ENCODE data around the gene XPA. TPM values are rescaled to one million over a fixed set of nuclear protein-coding genes. Genes with fewer than 3 reads are reported as not detected.
"Not testable (repeated sequence)": the region's sequence is repeated elsewhere in the genome, so short reads cannot be mapped to it uniquely, and the experiment has no call there.

The XPA gene
- 10 to 100 TPM; 25.6 to 42.5 (median 35.8) TPM for total RNA-seq

DNA sequence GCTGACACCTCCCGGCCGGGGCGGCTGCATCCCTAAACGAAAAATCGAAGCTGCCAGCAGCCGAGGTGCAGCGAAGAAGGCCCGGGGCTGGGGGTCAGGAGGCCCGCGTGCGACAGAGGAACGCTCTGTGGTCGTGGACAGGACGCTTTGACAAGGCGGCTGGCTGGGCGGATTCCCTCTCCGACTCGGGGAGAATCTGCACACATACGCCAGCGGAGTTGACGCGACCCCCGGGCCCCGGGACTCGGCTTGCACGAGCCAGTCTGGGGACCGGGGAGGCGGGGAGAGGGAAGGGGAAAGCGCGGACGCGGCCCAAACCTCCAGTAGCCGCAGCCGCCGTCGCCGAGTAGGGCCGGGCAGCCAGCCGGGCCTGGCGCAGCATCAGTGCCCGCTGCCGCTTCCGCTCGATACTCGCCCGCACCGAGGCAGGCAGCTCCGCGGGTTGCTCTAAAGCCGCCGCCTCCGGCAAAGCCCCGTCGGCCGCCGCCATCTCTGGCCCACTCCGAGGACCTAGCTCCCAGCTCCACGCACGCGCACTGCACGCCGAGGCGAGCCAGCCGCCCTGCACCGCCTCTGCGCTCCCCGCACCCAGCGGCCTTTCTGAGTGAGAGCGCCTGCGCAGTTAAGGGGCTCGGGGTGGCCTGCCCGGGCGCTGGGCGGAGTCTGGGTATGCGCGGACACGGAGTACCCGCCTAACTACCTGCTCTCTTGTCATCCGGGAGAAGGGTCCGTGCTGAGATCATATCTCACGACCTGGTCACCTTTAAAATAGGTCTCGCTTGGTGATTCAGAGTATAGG, at the start of gene XPA:
XPA (minus strand) TSS at position 538 of the 799 bp plus-strand sequence; CDS start at position 490, 48 bp downstream.
- H3K4me1 ChIP-seq, result peaks cover 22 to 30% of the 10 kb centered on the region in 2 donors
- intact Hi-C loops (cut with DNase I), result no loop called here
- 0 to 1% methylated on average over 16 to 20 of the region's 82 CpGs for WGBS, 2 donors
- H3K27me3 ChIP-seq, result no peaks in the 10 kb centered on the region
- H3K27ac ChIP-seq, result peak within 1 kb of the TSS; percentile 80 to 96 (median 94)
- peak within 1 kb of the TSS; percentile 56 to 81 (median 65) for H3K4me3 ChIP-seq (replicated peaks in 1 of 3)
- H3K36me3 ChIP-seq, result no peaks in the 10 kb centered on the region
- peak; percentile 98 for DNase-seq
- H3K9me3 ChIP-seq, result no peaks in the 10 kb centered on the region
- TF ChIP-seq, protein P1, sequence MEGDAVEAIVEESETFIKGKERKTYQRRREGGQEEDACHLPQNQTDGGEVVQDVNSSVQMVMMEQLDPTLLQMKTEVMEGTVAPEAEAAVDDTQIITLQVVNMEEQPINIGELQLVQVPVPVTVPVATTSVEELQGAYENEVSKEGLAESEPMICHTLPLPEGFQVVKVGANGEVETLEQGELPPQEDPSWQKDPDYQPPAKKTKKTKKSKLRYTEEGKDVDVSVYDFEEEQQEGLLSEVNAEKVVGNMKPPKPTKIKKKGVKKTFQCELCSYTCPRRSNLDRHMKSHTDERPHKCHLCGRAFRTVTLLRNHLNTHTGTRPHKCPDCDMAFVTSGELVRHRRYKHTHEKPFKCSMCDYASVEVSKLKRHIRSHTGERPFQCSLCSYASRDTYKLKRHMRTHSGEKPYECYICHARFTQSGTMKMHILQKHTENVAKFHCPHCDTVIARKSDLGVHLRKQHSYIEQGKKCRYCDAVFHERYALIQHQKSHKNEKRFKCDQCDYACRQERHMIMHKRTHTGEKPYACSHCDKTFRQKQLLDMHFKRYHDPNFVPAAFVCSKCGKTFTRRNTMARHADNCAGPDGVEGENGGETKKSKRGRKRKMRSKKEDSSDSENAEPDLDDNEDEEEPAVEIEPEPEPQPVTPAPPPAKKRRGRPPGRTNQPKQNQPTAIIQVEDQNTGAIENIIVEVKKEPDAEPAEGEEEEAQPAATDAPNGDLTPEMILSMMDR (IDR thresholded peaks at IDR 0.05), result peak in 2 of 6 experiments; percentile 3 to 26
- peak; percentile 83 to 96 for TF ChIP-seq POLR2A (IDR thresholded peaks at IDR 0.05)

DNA sequence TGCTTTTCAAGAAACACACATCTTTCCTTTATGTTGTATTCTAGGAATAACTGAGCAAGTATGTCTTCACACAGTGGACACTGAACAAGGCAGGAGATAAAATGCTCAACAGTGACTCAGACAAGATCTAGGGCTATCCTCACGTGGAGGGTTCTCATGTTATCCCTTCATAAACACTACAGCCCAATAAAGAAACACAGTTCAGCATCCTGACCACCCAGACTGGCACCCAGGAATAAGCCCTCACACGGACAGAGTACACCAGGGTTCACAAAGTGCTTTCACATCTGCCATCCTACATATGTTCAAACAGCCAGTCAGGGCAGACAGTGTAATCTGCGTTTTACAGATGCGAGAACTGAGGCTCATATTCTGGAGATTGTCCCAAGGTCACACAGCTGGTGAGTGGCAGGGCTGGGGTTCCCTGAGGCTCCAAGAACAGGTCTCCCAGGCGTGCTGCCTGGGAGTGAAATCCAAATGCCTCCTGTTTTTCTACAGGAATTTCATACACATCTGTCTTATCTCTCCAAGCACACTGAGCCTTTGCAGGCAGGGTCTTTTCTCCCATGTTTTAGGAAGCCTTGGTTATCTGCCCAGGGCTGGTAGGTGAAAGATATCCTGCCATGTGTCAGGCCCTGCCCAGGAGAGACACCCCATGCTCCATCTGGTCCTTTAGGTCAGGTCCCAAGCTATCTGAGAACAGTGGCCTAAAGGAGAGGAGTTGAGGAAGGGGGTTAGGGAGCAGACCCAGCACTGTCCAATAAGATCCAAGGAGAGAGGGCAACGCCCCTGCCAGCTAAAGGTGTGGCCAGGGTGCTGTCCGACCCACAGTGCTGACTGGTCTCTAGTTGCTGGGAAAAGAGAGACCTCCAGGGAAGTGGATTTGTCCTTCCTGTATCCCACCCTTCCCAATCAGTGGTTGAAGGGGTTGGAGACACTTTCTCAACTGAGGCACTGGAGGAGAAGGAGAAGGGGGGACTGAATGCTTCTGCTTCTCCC, 47.9 kb upstream of the XPA start:
- no peak overlapping the region for H3K4me3 ChIP-seq (replicated peaks in 1 of 3)
- H3K9me3 ChIP-seq, result no peaks in the 10 kb centered on the region
- no peak overlapping the region for H3K27ac ChIP-seq
- H3K27me3 ChIP-seq, result no peaks in the 10 kb centered on the region
- no peaks in the 10 kb centered on the region for H3K36me3 ChIP-seq
- peaks cover 27 to 29% of the 10 kb centered on the region in 2 donors for H3K4me1 ChIP-seq
- TF ChIP-seq, protein P1 (IDR thresholded peaks at IDR 0.05), result no peak
- TF ChIP-seq POLR2A (IDR thresholded peaks at IDR 0.05), result no peak
- intact Hi-C loops (cut with DNase I), result no loop called here
- no peak for DNase-seq
- 66 to 73% methylated on average over 7 of the region's 7 CpGs for WGBS, 2 donors

GRCh38 chr9:97744025-97744424, 46.9 kb upstream of the XPA start:
- intact Hi-C loops (cut with DNase I); DNase-seq; H3K27ac ChIP-seq; H3K27me3 ChIP-seq; H3K36me3 ChIP-seq; H3K4me3 ChIP-seq (replicated peaks in 1 of 3); H3K9me3 ChIP-seq: not testable (repeated sequence)
- WGBS, 2 donors, result 78 to 84% methylated on average over 7 of the region's 7 CpGs
- peaks cover 18 to 23% of the 10 kb centered on the region in 2 donors for H3K4me1 ChIP-seq

DNA sequence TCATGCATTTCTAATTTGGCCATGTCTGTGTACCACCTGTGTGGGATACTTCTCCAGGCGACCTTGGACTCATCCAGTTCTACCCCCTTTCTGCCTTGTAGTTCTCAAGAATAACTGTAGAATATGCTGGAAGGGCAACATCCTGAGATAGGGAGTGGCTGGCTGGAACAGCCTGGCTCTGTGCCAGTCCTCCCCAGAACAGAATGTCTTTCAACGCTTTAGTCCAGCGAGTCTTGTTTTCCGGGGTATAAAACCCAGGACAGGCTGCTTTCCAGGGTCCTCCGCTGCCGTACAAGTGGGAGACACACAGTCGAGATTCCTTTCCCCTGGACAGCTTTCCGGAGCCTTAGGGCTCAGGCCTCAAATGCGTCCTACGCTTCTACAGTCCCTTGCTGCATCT, 45.4 kb upstream of the XPA start:
- WGBS, 2 donors, result 93 to 98% methylated on average over 10 of the region's 10 CpGs
- intact Hi-C loops (cut with DNase I), result no loop called here
- H3K4me1 ChIP-seq, result peaks cover 10 to 12% of the 10 kb centered on the region in 2 donors
- no peaks in the 10 kb centered on the region for H3K27me3 ChIP-seq
- DNase-seq, result peak; percentile 35 to 37
- no peaks in the 10 kb centered on the region for H3K36me3 ChIP-seq
- H3K27ac ChIP-seq, result no peak overlapping the region
- no peak overlapping the region for H3K4me3 ChIP-seq (replicated peaks in 1 of 3)
- no peaks in the 10 kb centered on the region for H3K9me3 ChIP-seq
- TF ChIP-seq POLR2A (IDR thresholded peaks at IDR 0.05), result no peak
- TF ChIP-seq, protein P1 (IDR thresholded peaks at IDR 0.05), result no peak

DNA sequence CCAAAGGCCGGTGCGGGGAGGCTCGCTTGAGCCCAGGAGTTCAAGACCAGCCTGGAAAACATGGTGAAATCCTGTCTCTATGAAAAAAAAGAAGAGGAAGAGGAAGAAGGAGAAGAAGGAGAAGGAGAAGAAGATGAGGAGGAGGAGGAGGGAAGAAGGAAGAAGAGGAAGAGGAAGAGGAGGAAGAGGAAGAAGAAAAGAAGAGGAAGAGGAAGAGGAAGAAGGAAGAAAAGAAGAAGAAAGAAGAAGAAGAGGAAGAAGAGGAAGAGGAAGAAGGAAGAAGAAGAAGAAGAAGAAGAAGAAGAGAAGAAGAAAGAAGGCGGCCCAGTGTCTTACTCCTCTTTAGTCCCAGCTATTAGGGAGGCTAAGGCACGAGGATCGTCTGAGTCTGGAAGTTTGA, 44.8 kb upstream of the XPA start:
- Histone ChIP-seq H3K27ac (no peak overlapping the region), H3K4me3 (replicated peaks in 1 of 3) (no peak overlapping the region), H3K9me3 (no peaks in the 10 kb centered on the region), H3K4me1 (peaks cover 6 to 10% of the 10 kb centered on the region in 2 donors), H3K36me3 (no peaks in the 10 kb centered on the region), H3K27me3 (no peaks in the 10 kb centered on the region)
- intact Hi-C loops (cut with DNase I), result no loop called here
- WGBS, 2 donors, result 80 to 88% methylated on average over 6 of the region's 6 CpGs
- no peak for TF ChIP-seq POLR2A (IDR thresholded peaks at IDR 0.05)
- TF ChIP-seq, protein P1 (IDR thresholded peaks at IDR 0.05), result no peak
- no peak for DNase-seq
